ENCODE data around the gene ABHD17C.

The ABHD17C gene

DNA sequence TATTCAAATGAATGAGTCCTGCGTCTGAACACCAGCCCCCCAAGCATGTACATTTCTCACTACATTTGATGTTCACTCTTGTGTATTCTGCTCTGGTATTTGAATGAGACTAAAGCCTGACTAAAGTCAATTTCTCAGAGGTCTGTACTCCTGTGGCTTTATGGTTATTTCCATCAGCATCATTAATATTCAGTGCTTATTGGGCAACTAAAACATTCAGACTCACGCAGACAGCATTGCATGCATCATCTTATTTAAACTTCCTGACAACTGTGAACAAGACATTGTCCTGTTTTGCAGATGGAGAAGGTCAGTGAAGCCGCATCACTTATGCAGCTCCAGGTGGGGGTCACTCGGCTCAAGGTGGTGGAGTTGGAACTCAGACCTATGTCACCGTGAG is 95.1 kb downstream of the ABHD17C start:
- no peak for DNase-seq

GRCh38 chr15:80791004-80791403 is 95.9 kb downstream of the ABHD17C start:
- no peak for DNase-seq

DNA sequence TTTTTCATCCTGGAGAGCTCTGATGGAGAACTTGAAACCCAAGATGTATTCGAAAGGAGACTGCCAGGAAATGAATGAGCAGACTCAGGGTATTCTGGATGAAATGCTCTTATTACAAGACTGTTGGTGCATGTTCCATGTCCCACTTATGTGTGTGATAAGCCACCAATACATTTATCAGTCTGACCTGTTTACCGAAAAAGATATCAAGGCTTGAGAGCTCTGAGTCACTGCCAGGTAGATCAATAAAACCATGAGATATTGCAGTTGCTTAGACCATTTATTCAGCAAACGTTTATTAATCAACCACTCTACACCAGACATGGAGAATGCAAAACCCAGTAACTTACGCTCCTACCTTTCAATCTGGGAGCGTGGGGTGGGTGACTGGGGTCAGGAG is 101.3 kb downstream of the ABHD17C start:
- no peak for DNase-seq

- DNase-seq: no peak
Measured at GRCh38 chr15:80798911-80799310, 103.8 kb downstream of the ABHD17C start.

DNA sequence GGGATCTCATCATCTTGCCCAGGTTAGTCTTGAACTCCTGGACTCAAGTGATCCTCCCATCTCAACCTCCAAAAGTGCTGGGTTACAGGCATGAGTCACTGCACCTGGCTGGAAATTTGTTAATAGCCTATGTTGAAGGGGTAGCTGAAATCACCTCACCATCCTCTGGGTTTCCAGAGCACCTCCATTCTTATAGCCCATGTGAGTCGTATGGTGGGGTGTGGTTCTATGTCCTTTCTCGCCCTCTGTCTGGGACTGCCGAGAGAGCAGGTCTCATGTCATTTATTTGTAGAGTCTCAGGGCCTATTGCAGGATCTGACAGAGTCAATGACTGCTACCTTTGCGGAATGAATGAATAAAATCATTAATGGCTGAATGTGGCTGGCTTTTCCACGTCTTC is 105.0 kb downstream of the ABHD17C start:
- DNase-seq: no peak

DNA sequence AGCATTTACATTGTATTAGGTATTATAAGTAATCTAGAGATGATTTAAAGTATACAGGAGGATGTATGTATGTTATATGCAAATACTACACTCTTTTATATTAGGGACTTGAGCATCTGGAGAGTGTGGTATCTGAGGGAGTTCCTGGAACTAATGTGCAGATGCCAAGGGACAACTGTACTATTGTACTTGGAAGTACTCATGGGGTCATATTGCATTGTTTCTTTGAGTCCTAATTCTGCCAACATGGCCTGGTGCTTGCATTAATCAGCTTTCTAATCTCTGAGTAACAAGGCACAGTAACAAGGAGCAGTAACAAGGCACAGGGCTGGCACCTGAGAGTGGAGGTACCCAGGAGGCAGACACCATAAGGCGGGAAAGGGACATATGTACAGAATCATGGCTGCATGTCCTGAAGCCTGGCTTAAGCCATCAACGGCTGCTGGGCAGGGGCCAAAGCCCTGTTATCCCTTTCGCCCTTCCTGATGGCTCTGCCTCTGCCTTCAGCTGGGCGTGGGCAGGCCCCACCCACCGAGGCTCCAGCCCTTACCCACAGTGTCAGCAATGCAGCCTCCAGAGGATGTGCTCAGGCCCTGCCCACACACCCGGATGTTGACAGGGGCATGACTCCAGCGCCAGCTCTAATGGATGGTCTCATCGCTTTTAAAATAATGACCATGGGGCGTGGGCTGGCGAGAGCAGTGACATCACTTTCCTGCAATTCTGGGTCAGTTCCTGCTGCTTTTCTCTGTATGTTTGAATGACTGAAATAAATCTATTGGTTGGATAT is 107.0 kb downstream of the ABHD17C start:
- DNase-seq: no peak

DNA sequence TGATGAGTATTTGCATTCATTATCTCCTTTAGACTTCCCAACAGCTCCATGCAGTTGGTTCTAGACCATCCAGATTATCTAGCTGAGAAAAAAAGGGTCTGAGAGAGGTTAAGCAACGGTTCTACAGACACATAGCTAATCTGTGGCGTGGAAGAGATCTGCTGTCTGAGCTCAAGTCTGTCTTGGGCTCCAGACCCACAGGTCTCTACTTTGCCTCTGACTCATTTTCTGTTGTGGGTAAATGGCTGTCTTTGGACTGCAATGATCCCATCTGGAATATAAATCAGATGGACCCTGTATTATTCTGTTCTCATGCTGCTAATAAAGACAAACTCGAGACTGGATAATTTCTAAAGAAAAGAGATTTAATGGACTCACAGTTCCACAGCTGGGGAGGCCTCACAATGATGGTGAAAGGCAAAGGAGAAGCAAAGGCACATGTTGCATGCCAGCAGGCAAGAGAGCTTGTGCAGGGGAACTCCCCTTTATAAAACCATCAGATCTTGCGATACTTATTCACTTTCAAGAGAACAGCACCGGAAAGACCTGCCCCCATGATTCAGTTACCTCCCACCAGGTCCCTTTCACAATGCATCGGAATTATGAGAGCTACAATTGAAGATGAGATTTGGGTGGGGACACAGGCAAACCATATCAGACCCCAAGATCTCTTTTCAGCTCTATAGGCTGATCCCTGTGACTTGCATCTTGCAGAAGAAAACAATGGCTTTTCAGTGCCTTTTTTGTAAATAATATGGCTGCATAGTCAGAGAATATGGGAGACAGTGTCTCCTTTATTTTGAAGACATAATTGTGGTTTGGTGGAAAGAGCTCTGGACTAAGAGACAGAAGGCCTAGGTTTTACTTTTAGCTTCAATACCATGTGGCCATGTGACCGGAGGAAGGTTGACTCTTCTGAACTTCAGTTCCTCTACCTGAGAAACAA is 108.7 kb downstream of the ABHD17C start:
- DNase-seq: no peak

GRCh38 chr15:80804970-80805495 is 109.9 kb downstream of the ABHD17C start:
- DNase-seq: no peak

Data from activated CD4-positive, alpha-beta T cell treated with anti-CD3 and anti-CD28 coated beads, Interleukin-2, amount 50 U/mL, for 1 hour (primary cell).